ENCODE data around the gene M6PR.

Gene M6PR

DNA sequence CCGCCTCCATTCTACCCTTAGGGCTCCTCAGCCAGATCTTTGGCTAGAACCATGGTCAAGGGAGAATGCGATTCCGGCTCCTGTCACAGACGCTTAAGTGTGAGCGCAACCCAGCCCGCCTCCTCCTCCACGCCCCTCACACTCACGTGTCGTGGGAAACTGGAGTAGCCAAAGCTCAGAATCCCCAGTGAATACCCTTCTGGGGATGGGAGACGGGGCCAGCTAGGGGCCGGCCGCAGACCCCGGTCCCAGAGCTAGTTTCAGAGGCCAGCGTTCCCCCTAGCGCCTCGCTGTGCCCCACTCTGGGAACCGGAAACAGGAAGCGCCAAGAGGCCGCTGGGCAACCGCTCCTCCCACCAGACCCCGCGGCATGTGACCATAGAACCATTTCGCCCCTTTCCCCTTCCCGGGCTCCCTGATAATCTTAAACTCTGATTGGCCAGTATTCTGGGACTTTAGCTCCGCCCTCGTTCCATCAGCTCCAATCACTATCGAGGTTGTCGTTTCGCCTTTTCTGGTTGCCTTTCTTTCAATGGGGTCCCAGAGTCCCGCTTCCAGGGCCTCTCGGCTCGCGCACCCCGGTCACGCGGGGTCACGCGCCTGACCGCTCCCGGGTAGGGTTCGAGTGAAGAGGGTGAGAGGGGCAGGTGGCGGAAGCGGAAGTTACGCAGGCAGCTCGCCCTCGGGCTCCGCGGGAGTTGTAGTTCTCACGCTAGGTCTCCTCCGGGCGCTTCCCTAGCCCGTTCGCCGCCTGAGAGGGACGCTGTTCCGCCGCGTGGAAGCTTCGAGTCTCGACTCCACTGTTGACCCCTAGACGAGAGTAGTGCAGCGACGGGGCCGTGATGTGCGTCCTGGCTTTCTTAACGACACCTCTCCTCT, at the start of gene M6PR:
TSS of gene M6PR (minus strand) at position 304 of the 879 bp plus-strand sequence. CDS start 3,241 bp downstream, outside the sequence.
- peak; percentile 91 for DNase-seq

DNA sequence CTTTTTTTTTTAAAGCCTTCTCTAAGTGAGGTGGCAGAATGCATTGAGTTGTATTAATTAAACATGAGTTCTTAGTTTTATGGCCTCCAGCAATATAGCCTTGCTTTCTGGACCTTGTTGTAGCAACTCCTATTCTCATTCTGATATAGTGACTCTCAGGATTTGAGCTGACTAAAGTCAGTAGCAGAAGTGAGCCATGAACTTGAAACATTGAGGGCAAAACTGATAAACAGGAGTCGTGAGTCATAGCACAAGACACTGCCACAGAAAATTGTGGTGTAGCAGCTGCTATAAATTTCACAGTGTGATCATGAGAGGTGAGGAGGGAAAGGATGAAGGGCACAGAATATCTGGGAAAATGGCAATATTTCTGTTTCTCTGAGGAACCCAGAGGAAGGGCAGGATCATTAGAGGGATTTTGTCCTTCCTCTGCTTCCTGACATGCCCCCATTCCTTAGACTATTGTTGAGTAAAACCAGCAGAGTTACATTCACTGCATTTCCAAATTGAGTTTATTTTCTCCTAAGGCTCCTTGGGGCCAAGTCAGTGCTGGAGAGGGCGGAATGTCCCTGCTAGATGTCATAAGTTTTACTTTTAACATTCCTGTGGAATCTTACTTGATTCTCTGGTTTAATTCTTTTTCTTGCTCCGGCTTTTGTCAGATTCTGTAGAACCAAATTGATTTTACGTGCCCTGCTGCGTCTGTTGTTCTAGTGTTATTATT, 47.4 kb upstream of the M6PR start:
- no peak for DNase-seq

GRCh38 chr12:8995021-8995775, 45.8 kb upstream of the M6PR start:
- no peak for DNase-seq

DNA sequence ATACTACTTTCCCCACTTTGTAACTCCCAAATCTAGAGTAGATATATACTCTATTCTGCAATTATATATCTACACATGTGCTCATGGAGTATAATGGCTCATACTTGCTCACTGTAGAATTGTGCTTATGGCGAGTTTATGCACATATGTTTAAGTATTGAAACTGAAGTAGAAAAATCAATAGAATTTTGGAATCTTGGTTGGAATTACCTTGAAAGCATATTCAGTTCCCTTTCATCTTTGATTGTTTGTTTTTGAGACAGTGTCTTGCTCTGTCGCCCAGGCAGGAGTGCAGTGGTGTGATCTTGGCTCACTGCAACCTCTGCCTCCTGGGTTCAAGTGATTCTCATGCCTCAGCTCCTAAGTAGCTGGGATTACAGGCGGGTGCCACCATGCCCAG, 44.4 kb upstream of the M6PR start:
- no peak for DNase-seq

DNA sequence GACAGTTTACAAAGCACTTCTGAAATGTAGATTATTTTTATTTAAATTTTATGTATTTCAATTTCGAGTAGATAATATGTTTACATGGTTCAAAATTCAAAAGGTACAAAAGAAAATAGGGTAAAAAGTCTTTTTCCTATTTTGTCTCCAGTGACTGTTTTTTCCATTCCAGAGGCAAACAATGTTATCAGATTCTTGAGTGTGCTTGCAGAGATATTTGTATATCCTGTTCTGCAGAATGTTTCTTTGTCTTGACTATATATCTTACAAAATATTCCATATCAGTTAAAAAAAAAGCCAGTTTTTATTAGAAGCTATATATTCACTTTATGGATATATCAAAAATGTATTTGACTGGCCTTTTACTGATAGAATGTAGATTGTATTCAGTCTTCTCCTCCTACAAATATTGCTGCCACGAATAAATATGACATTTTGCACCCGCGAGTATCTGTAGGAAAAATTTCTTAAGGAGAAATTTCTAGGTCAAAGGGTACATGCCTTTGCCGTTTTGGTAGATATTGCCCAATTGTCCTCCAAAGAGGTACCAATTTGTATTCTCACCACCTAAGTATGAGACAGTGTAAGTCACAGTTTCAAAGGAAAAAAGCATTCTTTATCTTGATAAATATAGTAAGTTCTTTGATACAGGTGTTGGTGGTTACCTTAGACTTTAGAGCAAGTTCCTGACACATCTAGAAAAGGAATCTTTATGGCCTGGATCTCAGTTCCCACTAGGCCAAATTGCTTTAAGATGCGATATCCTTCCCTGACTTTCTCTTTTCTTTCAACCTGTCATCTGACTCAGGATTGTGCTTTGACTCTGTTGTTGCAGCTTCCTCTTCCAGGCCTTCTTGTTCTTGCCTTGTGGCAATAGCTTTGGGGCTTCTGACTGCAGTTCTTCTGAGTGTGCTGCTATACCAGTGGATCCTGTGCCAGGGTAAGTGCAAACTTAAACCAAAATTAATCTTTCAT, 42.2 kb upstream of the M6PR start:
- no peak for DNase-seq

GRCh38 chr12:8989413-8989812, 40.0 kb upstream of the M6PR start, which contains the start of gene KLRG1:
KLRG1 (plus strand) TSS chr12:8989546; CDS start chr12:8989636, 90 bp downstream.
- DNase-seq = no peak

GRCh38 chr12:8987685-8988084, 38.2 kb upstream of the M6PR start:
- DNase-seq = no peak

DNA sequence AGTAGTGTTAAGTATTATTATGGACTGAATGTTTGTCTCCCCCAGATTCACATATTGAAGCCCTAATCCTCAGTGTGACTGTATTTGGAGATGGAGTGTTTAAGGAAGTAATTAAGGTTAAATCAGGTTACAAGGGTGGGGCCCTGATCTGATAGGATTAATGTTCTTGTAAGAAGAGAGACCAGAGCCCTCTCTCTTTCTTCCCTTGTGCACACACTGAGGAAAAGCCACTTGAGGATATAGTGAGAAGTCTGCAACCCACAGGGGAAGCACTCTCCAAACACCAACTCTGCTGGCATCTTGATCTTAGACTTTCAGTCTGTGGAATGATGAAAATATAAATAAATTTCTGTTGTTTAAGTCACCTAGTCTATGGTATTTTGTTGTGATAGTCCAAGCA, 37.7 kb upstream of the M6PR start:
- DNase-seq = no peak

DNA sequence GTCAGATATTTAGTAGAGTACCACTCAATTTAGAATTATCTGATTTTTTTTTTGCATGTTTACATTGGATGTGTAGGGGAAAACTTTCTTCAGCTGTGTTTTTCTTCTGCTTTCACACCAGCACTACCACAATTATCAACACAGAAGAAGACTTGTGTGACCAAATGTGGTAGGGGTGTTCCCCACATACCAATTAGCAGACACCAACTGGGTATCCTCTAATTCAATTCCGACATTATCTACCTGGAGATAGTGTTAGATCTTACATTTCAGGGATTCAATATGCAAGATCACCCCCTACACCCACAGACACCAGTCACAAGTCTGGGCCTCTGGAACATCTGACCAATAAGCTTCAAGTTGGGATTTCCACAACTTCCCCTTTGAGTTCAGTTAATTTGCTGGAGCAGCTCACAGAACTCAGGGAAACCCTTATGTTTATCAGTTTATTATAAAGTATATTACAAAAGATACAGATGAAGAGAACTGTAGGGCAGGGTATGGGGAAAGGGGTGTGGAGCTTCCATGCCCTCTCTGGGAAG, 35.8 kb upstream of the M6PR start:
- no peak for DNase-seq

DNA sequence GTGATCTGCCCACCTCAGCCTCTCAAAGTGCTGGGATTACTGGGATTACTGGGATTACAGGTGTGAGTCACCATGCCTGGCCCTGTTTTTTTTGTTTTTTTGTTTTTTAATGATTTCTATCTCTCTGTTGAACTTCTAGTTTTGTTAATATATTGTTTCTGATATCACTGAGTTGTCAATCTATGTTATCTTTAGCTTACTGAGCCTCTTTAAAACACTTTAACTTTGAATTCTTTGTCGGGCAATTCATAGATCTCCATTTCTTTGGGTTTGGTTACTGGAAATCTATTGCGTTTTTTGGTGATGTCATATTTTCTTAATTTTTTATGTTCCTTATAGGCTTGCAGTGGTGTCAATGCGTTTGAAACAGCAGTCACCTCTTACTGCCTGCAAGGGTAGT, 30.7 kb upstream of the M6PR start:
- no peak for DNase-seq

DNA sequence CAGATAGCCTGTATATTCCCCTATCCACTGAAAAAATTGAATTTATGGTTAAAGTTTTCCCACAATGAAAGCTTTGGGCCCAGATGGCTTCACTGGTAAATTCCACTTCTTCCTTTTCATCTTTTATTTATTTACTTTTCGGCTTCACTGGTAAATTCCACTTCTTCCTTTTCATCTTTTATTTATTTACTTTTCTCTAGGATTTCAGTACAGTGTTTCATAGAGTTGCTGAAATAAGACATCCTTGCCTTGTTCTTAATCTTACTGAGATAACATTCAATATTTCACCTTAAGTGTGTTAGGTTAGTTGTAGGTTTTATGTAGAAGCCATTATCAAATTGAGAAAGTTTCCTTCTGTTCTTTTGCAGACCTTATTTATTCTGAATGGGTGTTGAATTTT, 21.0 kb upstream of the M6PR start:
- DNase-seq = no peak

DNA sequence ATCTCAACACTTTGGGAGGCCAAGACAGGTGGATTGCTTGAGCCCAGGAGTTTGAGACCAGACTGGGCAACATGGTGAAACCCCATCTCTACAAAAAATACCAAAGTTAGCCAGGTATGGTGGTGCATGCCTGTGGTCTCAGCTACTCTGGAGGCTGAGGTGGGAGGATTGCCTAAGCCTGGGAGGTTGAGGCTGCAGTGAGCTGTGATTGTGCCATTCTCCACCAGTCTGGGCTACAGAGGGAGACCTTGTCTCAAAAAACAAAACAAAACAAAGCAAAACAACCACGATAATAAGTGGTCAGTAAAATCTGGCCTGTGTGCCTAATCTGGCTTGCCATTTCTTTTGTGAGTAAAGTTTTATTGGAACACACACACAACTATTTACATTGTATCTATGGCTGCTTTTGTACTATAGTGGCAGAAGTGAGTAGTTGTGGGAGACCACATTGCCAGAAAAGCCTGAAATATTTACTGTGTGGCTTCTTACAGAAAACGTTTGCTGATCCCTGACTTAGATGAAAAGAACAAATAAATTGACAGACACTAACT, 20.5 kb upstream of the M6PR start:
- DNase-seq = no peak

- no peak for DNase-seq
These were observed 19.3 kb upstream of the M6PR start for GRCh38 chr12:8968761-8969160.

DNA sequence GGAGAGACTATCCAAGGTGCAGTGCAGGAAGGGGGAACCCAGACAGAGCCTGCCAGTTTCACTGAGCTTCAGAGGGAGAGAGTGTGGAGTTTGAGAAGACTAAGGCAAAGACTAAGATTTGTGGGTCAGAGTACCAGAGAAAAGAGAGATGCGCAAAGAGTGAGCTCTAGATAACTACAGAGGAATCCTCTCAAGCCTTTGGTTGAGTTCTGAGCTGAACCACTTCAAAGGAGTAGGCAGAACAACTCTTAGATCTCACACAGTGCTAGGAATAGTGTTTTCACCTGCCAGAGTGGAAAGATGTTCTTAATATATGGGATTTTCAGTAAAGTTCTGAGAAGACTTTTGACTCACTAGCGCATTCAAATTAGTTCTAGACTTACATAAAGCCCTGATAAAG, 10.7 kb upstream of the M6PR start:
- no peak for DNase-seq

DNA sequence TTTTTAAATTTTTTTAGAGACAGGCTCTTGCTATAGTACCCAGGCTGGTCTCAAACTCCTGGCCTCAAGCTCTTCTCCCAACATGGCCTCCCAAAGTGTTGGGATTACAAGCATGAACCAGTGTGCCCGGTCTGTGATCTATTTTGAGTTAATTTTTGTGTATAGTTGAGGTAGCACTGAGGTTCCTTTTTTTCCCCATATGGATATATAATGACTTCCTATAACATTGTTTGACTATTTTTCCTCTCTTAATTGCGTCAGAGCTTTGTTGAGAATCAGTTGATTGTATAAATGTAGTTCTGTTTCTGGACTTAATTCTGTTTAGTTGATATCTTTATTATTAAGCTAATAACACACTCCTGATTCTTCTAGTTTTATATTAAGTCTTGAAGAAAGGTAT, 8.6 kb upstream of the M6PR start:
- DNase-seq = no peak

- DNase-seq = no peak
These were observed 8.1 kb upstream of the M6PR start for GRCh38 chr12:8957561-8957960.

- DNase-seq = no peak
These were observed 7.3 kb upstream of the M6PR start for GRCh38 chr12:8956772-8957171.

DNA sequence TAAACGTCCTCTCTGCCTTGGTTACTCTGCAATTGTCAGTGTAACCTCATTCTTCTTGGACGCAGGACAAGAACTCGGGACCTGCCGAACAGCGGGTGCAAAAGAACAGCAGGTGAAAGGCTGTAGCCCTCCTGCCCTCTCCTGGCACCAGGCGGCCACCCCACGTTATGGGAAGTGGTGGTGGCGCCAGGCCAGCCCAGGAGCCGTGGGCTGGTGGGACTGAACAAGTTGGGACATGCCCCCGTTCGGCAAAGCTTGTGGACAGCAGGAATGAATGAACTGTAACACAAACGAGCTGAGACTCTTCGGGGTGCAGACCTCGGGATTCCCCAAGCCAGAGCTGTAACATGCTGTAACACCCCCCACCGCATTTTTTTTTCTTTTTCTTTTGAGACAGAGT, 6.6 kb upstream of the M6PR start:
- no peak for DNase-seq

DNA sequence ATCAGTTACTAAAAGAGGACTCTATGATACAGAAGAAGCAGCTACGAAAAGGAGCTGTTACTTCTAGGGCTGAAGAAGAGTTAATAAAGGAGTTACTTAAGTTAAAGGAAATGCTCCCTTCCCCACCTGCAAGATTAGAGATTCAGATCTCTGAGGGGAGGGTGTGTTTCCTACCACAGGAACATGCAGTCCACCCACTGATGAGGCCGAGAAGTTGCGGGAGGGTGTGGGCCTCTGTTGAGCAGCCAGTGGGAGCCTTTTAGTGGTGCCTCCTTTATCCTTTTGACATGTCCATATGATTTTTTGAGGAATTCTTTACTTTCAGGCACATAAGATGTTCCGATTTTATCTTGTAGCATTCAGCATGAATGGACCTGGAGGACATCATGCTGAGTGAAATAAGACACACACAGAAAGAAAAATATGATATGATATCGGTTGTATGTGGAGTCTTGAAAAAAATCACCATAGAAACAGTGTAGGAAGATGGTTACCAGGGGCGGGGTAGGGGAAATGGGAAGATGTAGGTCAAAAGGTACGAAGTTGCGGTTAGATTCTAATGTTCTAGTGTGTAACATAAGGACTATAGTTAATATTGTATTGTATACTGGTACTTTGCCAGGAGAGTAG, 4.4 kb upstream of the M6PR start:
- no peak for DNase-seq

- DNase-seq = no peak
These were observed 2.3 kb upstream of the M6PR start for GRCh38 chr12:8951744-8952143.

Measured in NCI-H187 treated with DMSO at 0.1 percent for 48 hours (cell line).